HEK293T (cell line): ENCODE results near the gene TTC31.

Experiments
- CTCF ChIA-PET: fragments of 350-600 bp; formaldehyde crosslinking; extraction: SDS; loops from one replicate; lab custom pipeline; 2021; ENCODE audit warnings: antibody characterized with exemption, inconsistent platforms; lab: Yijun Ruan, JAX
- POLR2A ChIA-PET: fragments of 350-600 bp; formaldehyde crosslinking; extraction: SDS; loops from one replicate; lab custom pipeline; 2020; ENCODE audit warnings: antibody characterized with exemption, inconsistent platforms; lab: Yijun Ruan, JAX
- DNase-seq: peaks from one replicate; pipeline ENCODE4 v3.0.0; 2012; ENCODE audit warnings: mixed read lengths; ENCODE audit errors: extremely low spot score
- ARNT ChIP-seq: fragments of 450-650 bp; IDR thresholded peaks from 2 replicates; pipeline ENCODE4 v1.6.1; 2017; ENCODE audit warnings: mild to moderate bottlenecking
- BHLHE40 ChIP-seq: fragments of 450-650 bp; IDR thresholded peaks from 2 replicates; pipeline ENCODE4 v1.6.1; 2016; ENCODE audit warnings: mild to moderate bottlenecking, moderate library complexity, borderline replicate concordance
- CTBP1 ChIP-seq: fragments of 450-650 bp; IDR thresholded peaks from 2 replicates; pipeline ENCODE4 v1.6.1; 2016; ENCODE audit warnings: borderline replicate concordance
- ELF4 ChIP-seq: fragments of 450-650 bp; IDR thresholded peaks from 2 replicates; pipeline ENCODE4 v1.6.1; 2017; ENCODE audit warnings: antibody characterized with exemption
- FOXA1 ChIP-seq: fragments of 450-650 bp; IDR thresholded peaks from 2 replicates; pipeline ENCODE4 v1.6.1; 2016; ENCODE audit warnings: mild to moderate bottlenecking
- FOXK2 ChIP-seq: fragments of 450-650 bp; IDR thresholded peaks from 2 replicates; pipeline ENCODE4 v1.6.1; 2016; ENCODE audit warnings: mild to moderate bottlenecking
- FOXM1 ChIP-seq: fragments of 450-650 bp; IDR thresholded peaks from 2 replicates; pipeline ENCODE4 v1.6.1; 2017; ENCODE audit warnings: mild to moderate bottlenecking, borderline replicate concordance
- HDGF ChIP-seq: fragments of 450-650 bp; IDR thresholded peaks from 2 replicates; pipeline ENCODE4 v1.6.1; 2017; ENCODE audit warnings: antibody characterized with exemption, borderline replicate concordance
- L3MBTL2 ChIP-seq: fragments of 450-650 bp; conservative IDR thresholded peaks from 2 replicates; pipeline ENCODE4 v1.6.1; 2016; ENCODE audit warnings: mild to moderate bottlenecking
- LEF1 ChIP-seq: fragments of 450-650 bp; IDR thresholded peaks from 2 replicates; pipeline ENCODE4 v1.6.1; 2017; ENCODE audit warnings: mild to moderate bottlenecking, borderline replicate concordance
- NFRKB ChIP-seq: fragments of 450-650 bp; IDR thresholded peaks from 2 replicates; pipeline ENCODE4 v1.6.1; 2016; ENCODE audit warnings: mild to moderate bottlenecking, moderate library complexity
- SP1 ChIP-seq: fragments of 450-650 bp; IDR thresholded peaks from 2 replicates; pipeline ENCODE4 v1.6.1; 2017
- SUZ12 ChIP-seq: fragments of 450-650 bp; IDR thresholded peaks from 2 replicates; pipeline ENCODE4 v1.6.1; 2016; ENCODE audit warnings: mild to moderate bottlenecking
- TARDBP ChIP-seq: fragments of 450-650 bp; IDR thresholded peaks from 2 replicates; pipeline ENCODE4 v1.6.1; 2016
- ZNF384 ChIP-seq: fragments of 450-650 bp; IDR thresholded peaks from 2 replicates; pipeline ENCODE4 v1.6.1; 2016
- TF ChIP-seq, protein P1 (sequence below): fragments of 450-650 bp; IDR thresholded peaks from 2 replicates; pipeline ENCODE4 v1.6.1; 2016

Gene TTC31

GRCh38 chr2:74505448-74506246 is 22.8 kb downstream of the TTC31 start:
- ChIA-PET CTCF (no interaction called here), POLR2A (interaction anchor here (6.4 kb wide), 1 partner anchor 23 kb away, joined by 70 read pairs; the partner anchor contains the start of genes AUP1, DQX1 and HTRA2)
- TF ChIP-seq ELF4 (no peak), BHLHE40 (no peak), FOXK2 (no peak), ARNT (no peak), SP1 (no peak), FOXM1 (no peak), NFRKB (no peak), TARDBP (no peak), HDGF (no peak), CTBP1 (no peak), L3MBTL2 (no peak), SUZ12 (no peak), ZNF384 (no peak), FOXA1 (no peak), LEF1 (no peak)
- TF ChIP-seq, protein P1, sequence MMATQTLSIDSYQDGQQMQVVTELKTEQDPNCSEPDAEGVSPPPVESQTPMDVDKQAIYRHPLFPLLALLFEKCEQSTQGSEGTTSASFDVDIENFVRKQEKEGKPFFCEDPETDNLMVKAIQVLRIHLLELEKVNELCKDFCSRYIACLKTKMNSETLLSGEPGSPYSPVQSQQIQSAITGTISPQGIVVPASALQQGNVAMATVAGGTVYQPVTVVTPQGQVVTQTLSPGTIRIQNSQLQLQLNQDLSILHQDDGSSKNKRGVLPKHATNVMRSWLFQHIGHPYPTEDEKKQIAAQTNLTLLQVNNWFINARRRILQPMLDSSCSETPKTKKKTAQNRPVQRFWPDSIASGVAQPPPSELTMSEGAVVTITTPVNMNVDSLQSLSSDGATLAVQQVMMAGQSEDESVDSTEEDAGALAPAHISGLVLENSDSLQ: no peak
- DNase-seq: no peak

GRCh38 chr2:74507145-74507925 is 24.5 kb downstream of the TTC31 start, which contains the start of gene PCGF1:
Gene PCGF1, minus strand, starts transcription at chr2:74507695. Its CDS starts 27 bp downstream, at chr2:74507668.
- ChIA-PET CTCF (interaction anchor here (0.6 to 1.5 kb wide), 2 partner anchors 25 to 52 kb away, joined by 3 read pairs; no protein-coding TSS in a partner anchor), POLR2A (interaction anchor here (1.0 to 6.4 kb wide), 18 partner anchors 9 to 116 kb away, joined by 3 to 70 read pairs (median 4); partner anchors contain the start of genes AUP1, CCDC142, DQX1 and HTRA2)
- DNase-seq: peak; percentile 97
- TF ChIP-seq L3MBTL2: peak; percentile 61
- no peak for TF ChIP-seq TARDBP
- no peak for TF ChIP-seq FOXA1
- peak; percentile 87 for TF ChIP-seq ELF4
- no peak for TF ChIP-seq ARNT
- 0 out of 2 replicates have a peak, but pooled peaks have one; percentile 33 for TF ChIP-seq FOXM1
- TF ChIP-seq SUZ12: no peak
- no peak for TF ChIP-seq BHLHE40

DNA sequence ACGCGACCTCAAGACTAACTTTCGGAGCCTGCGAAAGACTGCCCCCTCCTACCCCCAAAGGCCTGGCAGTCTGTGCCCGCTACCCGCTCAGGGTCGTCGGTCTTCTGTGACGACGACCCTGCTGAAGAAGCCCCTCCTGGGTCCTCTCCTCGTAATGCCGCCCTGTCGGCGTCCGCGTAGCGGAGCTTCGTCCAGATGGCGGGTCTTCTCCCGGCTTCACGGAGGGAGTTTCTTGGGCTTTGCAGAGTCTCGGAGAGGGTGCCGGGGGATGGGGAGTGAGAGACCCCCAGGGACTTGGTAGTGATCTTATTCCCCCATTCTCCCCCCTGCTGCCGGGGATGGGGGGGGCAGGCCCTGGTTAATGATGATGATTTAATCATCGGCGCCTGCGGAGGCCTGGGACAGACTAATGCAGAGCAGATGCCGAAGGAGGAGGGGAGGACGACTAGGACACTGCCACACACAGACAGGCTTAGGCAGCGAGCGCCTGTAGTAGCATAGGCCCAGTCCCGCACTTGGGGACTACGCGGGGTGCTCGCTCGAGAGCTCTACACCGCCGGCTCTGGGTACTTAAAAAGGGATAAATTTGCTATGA is 25.1 kb downstream of the TTC31 start:
- peak; percentile 39 for DNase-seq
- ChIA-PET CTCF (interaction anchor here (0.9 kb wide), 1 partner anchor 53 kb away, joined by 3 read pairs; the partner anchor contains the start of gene INO80B), POLR2A (interaction anchor here (1.1 to 6.4 kb wide), 14 partner anchors 12 to 83 kb away, joined by 3 to 70 read pairs (median 4); partner anchors contain the start of genes AUP1, CCDC142, DQX1 and HTRA2)
- TF ChIP-seq L3MBTL2 (peak; percentile 61), ELF4 (no peak)

- TF ChIP-seq TARDBP: no peak
- TF ChIP-seq SP1: no peak
- no peak for TF ChIP-seq ELF4
- TF ChIP-seq LEF1: no peak
- no peak for TF ChIP-seq SUZ12
- TF ChIP-seq ARNT: no peak
- ChIA-PET CTCF (no interaction called here), POLR2A (interaction anchor here (0.9 to 6.4 kb wide), 5 partner anchors 8 to 75 kb away, joined by 3 to 70 read pairs (median 4); partner anchors contain the start of genes AUP1, CCDC142, DQX1 and HTRA2)
- no peak for DNase-seq
Observed at GRCh38 chr2:74510272-74510671, 27.4 kb downstream of the TTC31 start.

- ChIA-PET CTCF (interaction anchor here (0.7 kb wide), 1 partner anchor 1078 kb away, joined by 5 read pairs; no protein-coding TSS in a partner anchor), POLR2A (interaction anchor here (6.4 kb wide), 1 partner anchor 18 kb away, joined by 70 read pairs; the partner anchor contains the start of genes AUP1, DQX1 and HTRA2)
- TF ChIP-seq, protein P1: no peak
- no peak for TF ChIP-seq CTBP1
- TF ChIP-seq SUZ12: no peak
- no peak for TF ChIP-seq TARDBP
- no peak for TF ChIP-seq L3MBTL2
- TF ChIP-seq ZNF384: no peak
- no peak for TF ChIP-seq NFRKB
- no peak for TF ChIP-seq SP1
- no peak for TF ChIP-seq HDGF
- TF ChIP-seq FOXK2: no peak
- TF ChIP-seq ELF4: no peak
- TF ChIP-seq FOXA1: no peak
- TF ChIP-seq BHLHE40: no peak
- TF ChIP-seq FOXM1: no peak
- TF ChIP-seq LEF1: no peak
- no peak for TF ChIP-seq ARNT
- DNase-seq: no peak
Observed at GRCh38 chr2:74511104-74511989, 28.5 kb downstream of the TTC31 start.
